Measurements from ENCODE around the gene HOXD4. TPM values are rescaled to one million over a fixed set of nuclear protein-coding genes. Genes with fewer than 3 reads are reported as not detected.

The HOXD4 gene
- total and polyA plus RNA-seq, 3 donors from 2014 or later: 2.7 to 13.3 (median 11.5) TPM

GRCh38 chr2:176134035-176134434, 17.3 kb upstream of the HOXD4 start:
- intact Hi-C loops (cut with DNase I; ENCODE audit: low total_unique reads): loop anchor here (5.0 kb wide), 1 partner anchor 503 kb away; no protein-coding TSS in a partner anchor
- 69 to 71% methylated on average over 4 of the region's 4 CpGs for WGBS, 2 donors
- Histone ChIP-seq H3K9me3 (no peaks in the 10 kb centered on the region), H3K27ac (peak overlapping the region; percentile 97 to 98), H3K27me3 (no peaks in the 10 kb centered on the region), H3K4me3 (no peak overlapping the region), H3K4me1 (peaks cover 13% of the 10 kb centered on the region), H3K36me3 (ENCODE audit: low read depth, missing control alignments) (no peaks in the 10 kb centered on the region)
- no peak for DNase-seq
- TF ChIP-seq POLR2A (IDR thresholded peaks at IDR 0.05) (no peak), CTCF (IDR thresholded peaks at IDR 0.05) (no peak)

- H3K36me3 ChIP-seq (ENCODE audit: low read depth, missing control alignments): no peaks in the 10 kb centered on the region
- H3K4me3 ChIP-seq: no peak overlapping the region
- H3K27ac ChIP-seq: peak overlapping the region; percentile 97 to 99
- DNase-seq: no peak
- no peak for TF ChIP-seq POLR2A (IDR thresholded peaks at IDR 0.05)
- TF ChIP-seq CTCF (IDR thresholded peaks at IDR 0.05): no peak
- intact Hi-C loops (cut with DNase I; ENCODE audit: low total_unique reads): no loop called here
- peaks cover 13% of the 10 kb centered on the region for H3K4me1 ChIP-seq
- no peaks in the 10 kb centered on the region for H3K27me3 ChIP-seq
- H3K9me3 ChIP-seq: no peaks in the 10 kb centered on the region
These were observed 16.3 kb upstream of the HOXD4 start for GRCh38 chr2:176135035-176135440.

- H3K36me3 ChIP-seq (ENCODE audit: low read depth, missing control alignments): no peaks in the 10 kb centered on the region
- intact Hi-C loops (cut with DNase I; ENCODE audit: low total_unique reads): no loop called here
- 1 to 2% methylated on average over 28 to 70 of the region's 71 CpGs for WGBS, 2 donors
- peak overlapping the region; percentile 87 to 89 for H3K4me3 ChIP-seq
- H3K27me3 ChIP-seq: no peaks in the 10 kb centered on the region
- peak; percentile 72 for DNase-seq
- peak overlapping the region; percentile 97 to 99 for H3K27ac ChIP-seq
- H3K9me3 ChIP-seq: no peaks in the 10 kb centered on the region
- TF ChIP-seq CTCF (IDR thresholded peaks at IDR 0.05) (no peak), POLR2A (IDR thresholded peaks at IDR 0.05) (no peak)
- peaks cover 13% of the 10 kb centered on the region for H3K4me1 ChIP-seq
These were observed 14.7 kb upstream of the HOXD4 start for GRCh38 chr2:176136374-176137251.

GRCh38 chr2:176137252-176137580, 14.1 kb upstream of the HOXD4 start:
- peak overlapping the region; percentile 97 to 99 for H3K27ac ChIP-seq
- peaks cover 13% of the 10 kb centered on the region for H3K4me1 ChIP-seq
- 5 to 10% methylated on average over 2 of the region's 2 CpGs for WGBS, 2 donors
- no peaks in the 10 kb centered on the region for H3K36me3 ChIP-seq (ENCODE audit: low read depth, missing control alignments)
- no peaks in the 10 kb centered on the region for H3K27me3 ChIP-seq
- intact Hi-C loops (cut with DNase I; ENCODE audit: low total_unique reads): no loop called here
- DNase-seq: no peak
- no peak for TF ChIP-seq CTCF (IDR thresholded peaks at IDR 0.05)
- TF ChIP-seq POLR2A (IDR thresholded peaks at IDR 0.05): no peak
- peak overlapping the region; percentile 87 to 89 for H3K4me3 ChIP-seq
- no peaks in the 10 kb centered on the region for H3K9me3 ChIP-seq

- H3K36me3 ChIP-seq (ENCODE audit: low read depth, missing control alignments): no peaks in the 10 kb centered on the region
- H3K4me3 ChIP-seq: peak overlapping the region; percentile 87 to 89
- intact Hi-C loops (cut with DNase I; ENCODE audit: low total_unique reads): no loop called here
- H3K27ac ChIP-seq: peak overlapping the region; percentile 79 to 99
- WGBS, 2 donors: 16 to 18% methylated on average over 8 of the region's 8 CpGs
- no peaks in the 10 kb centered on the region for H3K9me3 ChIP-seq
- no peak for DNase-seq
- H3K4me1 ChIP-seq: peaks cover 13% of the 10 kb centered on the region
- no peaks in the 10 kb centered on the region for H3K27me3 ChIP-seq
- no peak for TF ChIP-seq POLR2A (IDR thresholded peaks at IDR 0.05)
- no peak for TF ChIP-seq CTCF (IDR thresholded peaks at IDR 0.05)
These were observed 13.4 kb upstream of the HOXD4 start for GRCh38 chr2:176137906-176138305.
